GM18909 (cell line): ENCODE results near the gene ADCY5.

Source experiments
- ATAC-seq: cut with Tn5 transposase; IDR thresholded peaks from one replicate; pipeline ENCODE4 v1.9.1; 2021; ENCODE audit warnings: mild to moderate bottlenecking; ENCODE audit not compliant: unreplicated experiment, poor library complexity

The ADCY5 gene

GRCh38 chr3:123236902-123237301 is 212.0 kb downstream of the ADCY5 start:
- ATAC-seq: no peak
